NT2/D1 (cell line): Measurements from ENCODE around the gene ANKRD65.
"Not testable (repeated sequence)": the region's sequence is repeated elsewhere in the genome, so short reads cannot be mapped to it uniquely, and the experiment has no call there.

Source experiments
- DNase-seq: peaks from one replicate; pipeline ENCODE4 v3.0.0-alpha.2; 2011; ENCODE audit warnings: low read depth, low spot score
- H3K27me3 ChIP-seq: 2 replicates; pipeline ENCODE4 v1.6.0; 2011; ENCODE audit warnings: mild to moderate bottlenecking; ENCODE audit not compliant: insufficient read length, insufficient read depth
- H3K36me3 ChIP-seq: 2 replicates; pipeline ENCODE4 v1.6.1; 2011; ENCODE audit warnings: mild to moderate bottlenecking, low read length, mixed read lengths; ENCODE audit not compliant: insufficient read depth, insufficient read length
- H3K4me1 ChIP-seq: 2 replicates; pipeline ENCODE4 v1.5.1; 2011; ENCODE audit not compliant: insufficient read depth, insufficient read length
- H3K4me3 ChIP-seq: 2 replicates; pipeline ENCODE4 v1.5.1; 2011; ENCODE audit warnings: low read depth; ENCODE audit not compliant: insufficient read length
- H3K9ac ChIP-seq: 2 replicates; pipeline ENCODE4 v1.6.0; 2011; ENCODE audit warnings: low read depth; ENCODE audit not compliant: insufficient read length
- H3K9me3 ChIP-seq: 2 replicates; pipeline ENCODE4 v1.5.1; 2011; ENCODE audit warnings: mild to moderate bottlenecking, low read length; ENCODE audit not compliant: insufficient read depth
- SUZ12 ChIP-seq: IDR thresholded peaks from 2 replicates; pipeline ENCODE4 v1.6.1; 2011; ENCODE audit not compliant: insufficient read length, insufficient read depth; ENCODE audit errors: extremely low read depth
- YY1 ChIP-seq: IDR thresholded peaks from 2 replicates; pipeline ENCODE4 v1.6.1; 2011; ENCODE audit not compliant: insufficient read length, insufficient read depth
- ZNF274 ChIP-seq: IDR thresholded peaks from 2 replicates; pipeline ENCODE4 v1.6.1; 2011; ENCODE audit warnings: mild to moderate bottlenecking, low read depth, low read length

Gene ANKRD65

GRCh38 chr1:1387098-1388077, 33.7 kb downstream of the ANKRD65 start:
- Histone ChIP-seq H3K4me3 (no peak overlapping the region), H3K9ac (no peak overlapping the region), H3K4me1 (no peaks in the 10 kb centered on the region), H3K27me3 (no peaks in the 10 kb centered on the region), H3K9me3 (no peaks in the 10 kb centered on the region), H3K36me3 (peaks cover 77% of the 10 kb centered on the region)
- TF ChIP-seq ZNF274 (no peak), SUZ12 (no peak), YY1 (no peak)
- DNase-seq: no peak

GRCh38 chr1:1385931-1386330, 35.1 kb downstream of the ANKRD65 start:
- no peaks in the 10 kb centered on the region for H3K27me3 ChIP-seq
- peaks cover 72% of the 10 kb centered on the region for H3K36me3 ChIP-seq
- no peaks in the 10 kb centered on the region for H3K4me1 ChIP-seq
- no peak for DNase-seq
- H3K9me3 ChIP-seq: no peaks in the 10 kb centered on the region
- no peak overlapping the region for H3K9ac ChIP-seq
- TF ChIP-seq SUZ12 (no peak), ZNF274 (no peak), YY1 (no peak)
- no peak overlapping the region for H3K4me3 ChIP-seq

GRCh38 chr1:1385339-1385738, 35.7 kb downstream of the ANKRD65 start:
- H3K9me3 ChIP-seq: not testable (repeated sequence)
- H3K36me3 ChIP-seq: peaks cover 71% of the 10 kb centered on the region

GRCh38 chr1:1381294-1381693, 39.8 kb downstream of the ANKRD65 start:
- H3K9me3 ChIP-seq: no peaks in the 10 kb centered on the region
- H3K27me3 ChIP-seq: no peaks in the 10 kb centered on the region
- H3K36me3 ChIP-seq: peaks cover 48% of the 10 kb centered on the region
- no peak for TF ChIP-seq ZNF274
- no peak for TF ChIP-seq SUZ12
- TF ChIP-seq YY1: no peak
- H3K4me3 ChIP-seq: no peak overlapping the region
- no peaks in the 10 kb centered on the region for H3K4me1 ChIP-seq
- no peak overlapping the region for H3K9ac ChIP-seq
- DNase-seq: no peak

More at GRCh38 chr1:1385339-1385738, 35.7 kb downstream of the ANKRD65 start:
- not testable (repeated sequence) for H3K4me3 ChIP-seq, DNase-seq, H3K9ac ChIP-seq, H3K4me1 ChIP-seq, H3K27me3 ChIP-seq

GRCh38 chr1:1380860-1381259, 40.2 kb downstream of the ANKRD65 start:
- Histone ChIP-seq H3K4me3 (no peak overlapping the region), H3K9ac (no peak overlapping the region), H3K4me1 (no peaks in the 10 kb centered on the region), H3K9me3 (no peaks in the 10 kb centered on the region), H3K27me3 (no peaks in the 10 kb centered on the region), H3K36me3 (peaks cover 45% of the 10 kb centered on the region)
- no peak for TF ChIP-seq YY1
- TF ChIP-seq ZNF274: no peak
- TF ChIP-seq SUZ12: no peak
- no peak for DNase-seq

GRCh38 chr1:1377540-1378205, 43.4 kb downstream of the ANKRD65 start:
- H3K4me1 ChIP-seq: peaks cover 3% of the 10 kb centered on the region
- no peak for DNase-seq
- H3K9ac ChIP-seq: no peak overlapping the region
- H3K36me3 ChIP-seq: peaks cover 38% of the 10 kb centered on the region
- no peaks in the 10 kb centered on the region for H3K9me3 ChIP-seq
- no peaks in the 10 kb centered on the region for H3K27me3 ChIP-seq
- no peak overlapping the region for H3K4me3 ChIP-seq
- TF ChIP-seq ZNF274 (no peak), YY1 (no peak), SUZ12 (no peak)

- H3K36me3 ChIP-seq: peaks cover 42% of the 10 kb centered on the region
- no peaks in the 10 kb centered on the region for H3K9me3 ChIP-seq
- no peak overlapping the region for H3K4me3 ChIP-seq
- TF ChIP-seq YY1 (no peak), SUZ12 (no peak), ZNF274 (no peak)
- H3K27me3 ChIP-seq: no peaks in the 10 kb centered on the region
- no peak overlapping the region for H3K9ac ChIP-seq
- DNase-seq: no peak
- peaks cover 3% of the 10 kb centered on the region for H3K4me1 ChIP-seq
These were observed 44.4 kb downstream of the ANKRD65 start for GRCh38 chr1:1376551-1377226.
